ENCODE data around the gene NRN1.
"Not testable (repeated sequence)": the region's sequence is repeated elsewhere in the genome, so short reads cannot be mapped to it uniquely, and the experiment has no call there.

Gene NRN1, protein sequence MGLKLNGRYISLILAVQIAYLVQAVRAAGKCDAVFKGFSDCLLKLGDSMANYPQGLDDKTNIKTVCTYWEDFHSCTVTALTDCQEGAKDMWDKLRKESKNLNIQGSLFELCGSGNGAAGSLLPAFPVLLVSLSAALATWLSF

DNA sequence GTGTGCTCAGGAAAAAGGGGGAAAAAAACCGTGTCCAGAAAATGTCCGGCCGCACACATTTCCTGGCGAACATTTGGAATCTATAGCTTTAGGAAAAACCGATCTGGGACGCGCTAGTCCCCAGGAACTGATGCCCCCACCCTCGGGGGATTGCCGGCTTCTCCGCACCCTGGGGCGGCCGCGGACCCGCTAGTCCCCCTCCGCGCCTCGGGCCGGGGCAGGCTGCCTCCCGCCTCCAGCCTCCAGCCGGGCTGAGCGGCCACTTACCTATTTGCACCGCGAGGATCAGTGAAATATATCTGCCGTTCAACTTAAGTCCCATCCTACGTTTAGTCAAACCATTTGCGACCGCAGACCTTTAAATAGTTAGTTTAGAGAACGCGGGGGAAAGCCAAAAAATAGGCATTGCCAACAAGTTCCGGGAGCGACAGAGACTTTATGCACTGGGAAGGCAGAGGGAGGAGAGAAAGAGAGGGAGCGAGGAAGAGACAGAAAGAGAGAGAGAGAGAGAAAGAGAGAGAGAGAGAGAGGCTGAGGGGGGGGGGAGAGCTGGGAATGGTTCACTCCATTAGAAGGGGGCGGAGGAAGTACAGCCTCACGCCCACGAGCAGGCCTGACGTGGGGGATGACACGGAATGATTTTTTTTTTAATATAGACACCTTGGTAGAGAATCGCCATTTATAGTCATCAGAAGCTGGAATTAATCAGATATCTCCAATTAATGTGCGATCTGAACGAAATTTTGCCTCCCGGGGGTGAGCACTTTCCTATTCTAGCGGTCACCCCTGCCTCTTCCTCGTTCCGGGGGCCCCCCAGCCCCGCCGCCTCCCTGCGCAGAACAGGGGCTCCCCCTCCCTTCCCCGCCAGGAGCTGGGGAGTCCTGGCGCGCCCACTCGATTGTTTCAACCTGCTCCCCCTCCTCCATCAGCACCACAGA lies at the start of gene NRN1:
Gene NRN1, minus strand, starts transcription at position 498 of the 938 bp plus-strand sequence. Its CDS starts 176 bp downstream, at position 322.
- FAIRE-seq: no peak
- peak; percentile 52 for DNase-seq (ENCODE audit: low spot score)

DNA sequence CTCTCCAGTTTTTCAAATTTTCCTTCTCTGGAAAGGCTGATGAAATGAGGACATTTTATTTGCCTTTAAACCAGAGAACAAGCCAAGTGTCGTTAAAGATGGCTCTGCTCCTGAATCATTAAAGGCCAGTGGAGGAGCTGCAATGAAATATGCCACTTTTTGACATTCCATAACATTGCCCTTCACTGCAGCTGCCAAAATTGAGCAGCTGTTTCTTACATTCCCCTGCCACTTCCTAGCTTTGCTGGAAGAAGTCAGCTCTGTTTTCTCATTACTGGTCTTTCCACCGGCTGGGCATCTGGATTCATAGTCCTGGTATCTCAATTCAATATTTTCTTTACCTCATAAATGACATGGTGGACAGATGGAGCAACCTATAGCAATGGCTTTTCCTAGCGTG lies 45.5 kb upstream of the NRN1 start:
- DNase-seq (ENCODE audit: low spot score): no peak
- FAIRE-seq: no peak

DNA sequence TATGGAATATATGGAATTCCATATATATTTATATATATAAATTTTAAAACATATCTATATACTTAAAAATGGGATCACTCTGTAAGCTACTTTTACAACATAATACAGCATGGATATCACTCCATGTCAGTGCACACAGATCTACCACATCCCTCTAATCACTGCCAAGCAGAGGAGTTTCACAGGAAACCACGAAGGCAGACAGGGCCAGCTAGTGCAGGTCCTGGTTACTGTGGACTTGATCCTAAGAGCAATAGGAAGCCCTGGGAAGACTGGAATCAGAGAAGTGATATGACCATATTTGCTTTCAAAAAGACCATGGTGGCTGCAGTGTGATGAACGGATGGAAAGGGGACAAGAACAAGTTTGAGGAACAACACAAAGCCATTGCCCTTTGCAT lies 40.0 kb upstream of the NRN1 start:
- DNase-seq (ENCODE audit: low spot score) (no peak), FAIRE-seq (no peak)

DNA sequence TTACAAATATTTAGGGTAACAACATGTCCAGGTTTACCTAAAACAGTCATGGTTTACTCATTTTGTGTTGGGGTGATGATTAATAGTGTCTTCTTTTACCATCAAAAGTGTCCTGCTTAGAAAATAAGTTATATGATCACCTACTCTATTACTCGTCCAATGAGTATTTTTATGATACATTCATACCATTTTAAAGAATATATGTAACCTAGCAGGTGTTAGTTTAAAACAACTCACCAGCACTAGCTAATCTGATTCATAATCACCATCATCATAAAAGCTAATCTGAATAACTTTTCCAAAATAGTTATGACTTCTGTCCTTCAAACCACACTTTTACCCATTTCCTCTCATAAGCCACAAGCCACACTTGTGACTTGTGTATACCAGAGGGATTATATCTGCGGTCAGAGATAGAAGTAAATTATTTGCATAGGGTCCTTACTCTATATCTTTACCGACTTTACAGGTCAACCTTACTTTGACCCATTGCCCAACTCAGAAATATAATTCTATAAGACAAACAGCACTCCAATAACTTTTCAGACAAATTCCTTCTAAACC lies 33.3 kb upstream of the NRN1 start:
- no peak for FAIRE-seq
- no peak for DNase-seq (ENCODE audit: low spot score)

DNA sequence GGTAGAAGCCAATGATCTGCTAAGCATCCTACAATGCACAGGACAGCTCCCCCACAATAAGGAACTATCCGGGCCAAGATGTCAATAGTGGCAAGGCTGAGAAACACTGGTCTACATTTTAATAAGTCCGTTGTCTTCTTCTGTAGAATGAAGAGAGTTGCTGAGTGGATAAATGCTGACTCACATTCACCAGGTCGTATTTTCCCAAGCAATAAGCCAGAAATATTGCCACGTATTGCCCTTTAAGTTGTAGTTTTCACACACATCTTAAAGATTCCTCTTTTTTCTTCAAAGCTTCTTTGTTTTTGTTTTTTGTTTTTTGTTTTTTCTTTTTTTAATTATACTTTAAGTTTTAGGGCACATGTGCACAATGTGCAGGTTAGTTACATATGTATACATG lies 30.5 kb upstream of the NRN1 start:
- FAIRE-seq (no peak), DNase-seq (ENCODE audit: low spot score) (no peak)

DNA sequence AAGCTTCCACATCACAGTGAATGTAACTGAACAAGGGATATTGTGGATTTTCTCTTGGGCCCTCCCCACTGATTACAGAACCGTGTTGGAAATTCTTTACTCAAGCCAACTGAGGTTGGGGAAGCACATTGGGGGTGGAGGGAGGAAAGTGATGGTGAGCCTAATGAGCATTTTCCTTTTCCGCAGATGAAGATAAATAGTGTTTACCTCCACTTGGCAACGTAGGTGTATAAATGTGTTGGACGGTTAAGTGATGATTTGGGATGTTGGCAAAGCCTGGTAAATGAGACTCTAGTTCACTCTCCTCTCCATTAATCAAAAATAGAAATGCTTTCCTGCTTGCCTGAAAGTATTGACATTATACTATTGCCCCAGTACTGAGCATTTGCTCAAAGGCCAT lies 27.1 kb upstream of the NRN1 start:
- DNase-seq (ENCODE audit: low spot score) (no peak), FAIRE-seq (no peak)

DNA sequence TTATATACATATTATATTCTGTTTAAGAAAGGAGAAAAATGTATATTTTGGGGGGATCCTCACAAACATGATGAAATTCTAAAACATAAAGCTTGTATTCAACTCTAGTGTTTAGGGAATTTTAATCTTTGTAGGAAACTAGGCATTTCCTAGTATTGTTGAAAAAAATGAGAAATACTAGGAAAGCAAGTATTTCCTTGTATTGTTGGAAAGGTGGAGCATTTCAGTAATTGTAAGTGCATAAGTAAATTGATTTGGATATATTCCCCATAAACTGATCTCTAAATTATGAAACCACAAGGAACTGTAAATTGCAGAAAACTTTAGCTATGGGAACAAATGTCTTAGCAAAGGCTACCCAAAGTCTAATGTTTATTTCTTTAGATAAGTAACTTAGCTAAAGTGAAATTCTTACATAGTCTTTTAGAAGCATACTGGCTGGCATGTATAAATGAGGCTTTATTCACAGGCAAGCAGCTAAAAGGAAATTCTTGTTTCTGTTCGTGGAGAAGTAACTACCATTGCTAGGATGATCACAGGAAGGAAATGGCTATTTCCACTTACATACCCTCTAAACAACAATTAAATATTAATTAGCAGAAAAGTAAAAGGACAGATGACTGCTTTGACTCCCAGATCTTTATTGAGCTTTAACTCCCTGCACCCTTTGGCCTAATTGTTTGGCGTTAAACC lies 19.9 kb upstream of the NRN1 start:
- DNase-seq (ENCODE audit: low spot score): no peak

DNA sequence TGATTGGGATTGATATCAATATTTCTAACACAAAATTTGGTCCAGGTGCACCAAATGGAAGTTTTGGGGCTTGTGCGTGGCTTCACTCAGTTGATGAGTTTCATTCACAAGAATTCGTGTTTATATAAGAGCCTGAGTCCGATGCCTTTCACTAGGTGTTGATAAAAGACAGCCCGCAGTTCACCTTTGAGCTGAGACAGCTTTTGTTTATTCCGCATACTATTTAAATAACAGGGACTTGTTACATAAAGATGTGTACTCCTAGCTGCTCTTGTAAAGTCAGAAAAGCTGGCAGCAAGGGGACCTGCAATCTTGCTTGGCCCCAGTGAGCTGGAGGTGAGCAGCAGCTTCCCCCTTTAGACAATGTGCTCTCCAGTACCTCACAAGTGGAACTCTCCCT lies 19.0 kb upstream of the NRN1 start:
- DNase-seq (ENCODE audit: low spot score): no peak
- FAIRE-seq: no peak

More for the DNA sequence above, 19.9 kb upstream of the NRN1 start:
- no peak for FAIRE-seq

DNA sequence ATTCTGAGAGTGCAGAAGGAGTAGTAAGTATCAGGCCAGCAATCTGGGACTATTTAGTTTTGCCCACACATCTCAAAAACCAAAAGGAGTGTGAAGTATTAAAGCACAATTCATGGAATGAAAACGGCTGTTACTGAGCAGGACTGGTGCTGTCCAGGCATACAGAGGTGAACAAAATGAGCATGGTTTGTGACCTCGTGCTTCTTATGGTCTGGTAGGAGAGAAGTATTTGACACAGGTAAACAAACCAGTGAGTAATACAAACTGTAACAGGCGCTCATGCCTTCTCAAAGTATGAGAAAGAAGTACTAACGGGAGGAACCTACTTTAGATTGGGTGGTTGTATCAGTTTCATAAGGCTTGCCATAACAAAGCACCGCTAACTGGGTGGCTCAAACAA lies 17.5 kb upstream of the NRN1 start:
- DNase-seq (ENCODE audit: low spot score) (no peak), FAIRE-seq (no peak)

DNA sequence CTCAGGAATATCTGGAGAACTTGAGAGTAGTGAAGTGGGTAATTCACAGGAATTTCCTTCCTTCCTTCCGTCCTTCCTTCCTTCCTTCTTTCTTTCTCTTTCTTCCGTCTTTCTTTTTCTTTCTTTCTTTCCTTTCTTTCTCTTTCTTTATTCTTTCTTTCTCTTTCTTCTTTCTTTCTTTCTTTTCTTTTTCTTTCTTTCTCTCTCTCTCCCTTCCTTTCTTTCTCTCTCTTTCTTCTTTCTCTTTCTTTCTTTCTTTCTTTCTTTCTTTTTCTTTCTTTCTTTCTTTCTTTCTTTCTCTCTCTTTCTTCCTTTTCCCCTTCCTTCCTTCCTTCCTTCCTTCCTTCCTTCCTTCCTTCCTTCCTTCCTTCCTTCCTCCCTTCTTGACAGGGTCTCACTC lies 16.1 kb upstream of the NRN1 start:
- not testable (repeated sequence) for DNase-seq (ENCODE audit: low spot score); FAIRE-seq

DNA sequence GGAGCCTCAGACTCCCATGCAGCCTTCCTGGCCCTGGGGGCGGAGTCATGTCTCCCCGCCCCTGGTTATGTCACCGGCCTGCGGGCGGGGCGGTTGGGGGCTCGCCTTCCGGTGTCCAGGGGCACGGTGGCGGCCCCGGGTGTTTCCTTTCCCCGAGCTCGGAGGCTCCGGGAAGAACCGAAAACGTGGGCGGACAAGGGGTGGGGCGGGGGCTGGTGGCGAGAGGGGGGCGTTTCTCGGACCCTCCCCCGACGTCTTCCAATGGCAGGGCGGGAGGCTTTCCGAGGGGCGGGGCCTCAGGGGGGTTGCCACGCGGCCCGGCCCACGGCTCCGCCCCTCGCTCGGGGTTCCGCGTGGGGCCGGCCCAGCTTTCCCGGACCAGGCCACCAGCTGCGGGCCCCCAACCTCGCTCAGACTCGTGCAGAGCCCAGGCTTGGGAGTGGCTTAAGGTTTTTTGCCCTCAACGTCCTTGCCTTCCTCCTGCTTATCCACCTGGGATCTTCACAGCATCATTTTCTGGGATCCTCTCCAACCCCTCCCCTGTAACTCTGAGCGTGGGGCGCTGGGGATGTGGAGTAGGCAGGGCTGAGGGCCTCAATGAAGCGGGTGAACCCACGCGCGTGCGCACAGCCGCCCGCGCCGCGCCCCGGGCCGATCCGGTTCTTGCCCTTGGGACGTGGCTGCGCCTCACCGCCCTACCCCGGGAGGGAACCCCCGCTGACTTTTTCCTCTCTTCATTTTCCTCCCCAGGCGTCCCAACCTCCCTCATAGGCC lies 2.1 kb upstream of the NRN1 start:
- DNase-seq (ENCODE audit: low spot score) (peak; percentile 88), FAIRE-seq (no peak)

DNA sequence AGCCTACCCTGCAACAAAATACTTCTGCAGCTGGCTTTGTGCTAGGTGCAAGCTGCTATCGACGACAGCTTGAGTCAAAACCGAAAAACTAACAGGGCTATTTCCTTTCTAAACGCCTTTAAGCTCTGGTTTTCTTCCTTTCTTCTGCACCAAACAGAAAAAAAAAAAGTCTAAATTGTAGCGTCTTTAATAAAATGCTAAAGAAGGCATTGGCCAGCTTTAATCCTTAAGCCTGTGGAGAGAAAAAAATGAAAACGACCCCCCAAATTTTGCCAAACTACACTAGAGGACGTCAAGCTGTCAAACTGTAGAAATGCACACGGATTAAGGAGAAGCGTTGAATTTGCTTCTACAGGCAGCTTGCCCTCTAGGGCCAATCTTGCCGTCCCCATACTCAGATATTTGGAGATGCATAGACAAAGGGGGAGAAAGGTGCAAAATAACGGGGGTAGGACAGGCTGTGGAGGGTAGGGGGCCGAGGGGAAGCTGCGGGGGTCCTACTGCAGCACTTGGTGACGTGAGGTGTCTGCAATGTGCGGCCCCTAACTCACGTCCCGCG lies 1.4 kb upstream of the NRN1 start:
- FAIRE-seq (no peak), DNase-seq (ENCODE audit: low spot score) (no peak)

DNA sequence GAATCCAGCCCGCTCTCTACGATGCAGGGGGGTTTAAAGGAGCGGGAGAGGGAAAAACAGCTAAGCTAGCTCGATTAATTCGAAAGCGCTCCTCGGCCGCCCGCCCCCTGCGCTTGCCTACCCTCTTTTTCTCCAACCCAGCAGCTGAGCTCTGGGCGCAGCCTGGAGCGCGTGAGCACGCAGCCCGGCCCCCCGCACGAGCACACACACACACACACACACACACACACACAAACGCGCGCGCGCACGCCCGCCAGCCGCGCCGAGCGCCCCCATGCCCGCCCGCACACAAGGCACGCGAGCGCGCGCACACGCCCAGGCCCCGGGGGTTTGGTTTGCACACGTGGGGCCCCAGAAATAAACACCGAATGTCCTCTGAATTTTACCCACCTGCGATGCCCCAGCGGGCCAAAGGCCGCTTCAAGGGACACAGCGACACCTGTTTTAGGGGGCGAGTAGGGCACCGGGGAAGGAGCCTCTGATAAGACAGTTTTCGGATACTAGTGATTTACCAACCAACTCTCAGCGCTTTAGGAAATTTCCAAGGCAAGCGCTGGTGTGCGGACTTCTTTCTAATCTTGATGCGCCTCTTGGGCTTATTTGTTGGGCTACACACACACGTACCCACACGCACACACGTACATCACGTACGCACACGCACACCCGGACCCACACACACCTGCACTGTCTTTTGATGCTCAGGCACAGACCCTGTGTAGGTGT lies 802 bp upstream of the NRN1 start:
- FAIRE-seq: no peak
- no peak for DNase-seq (ENCODE audit: low spot score)

DNA sequence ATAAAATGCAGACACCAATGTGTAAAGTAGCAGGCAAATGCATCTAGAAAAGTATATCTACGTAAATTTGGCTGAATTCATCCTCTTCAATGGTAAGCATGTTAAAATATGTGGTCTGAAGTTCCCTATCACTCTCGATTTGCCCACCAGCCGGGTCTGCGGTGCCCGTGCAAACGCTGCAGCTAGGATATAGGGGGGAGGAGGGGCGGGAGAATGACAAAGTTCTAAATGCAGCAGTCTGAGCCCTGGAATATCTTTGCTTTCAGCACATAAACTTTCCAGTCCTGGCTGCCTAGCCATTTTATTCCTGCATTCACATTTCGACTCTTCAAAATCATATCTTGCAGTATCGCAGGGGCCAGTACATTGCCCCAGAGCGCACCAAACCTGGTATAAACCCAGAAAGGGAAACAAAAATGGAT lies 708 bp downstream of the NRN1 start:
- no peak for FAIRE-seq
- DNase-seq (ENCODE audit: low spot score): peak; percentile 18

DNA sequence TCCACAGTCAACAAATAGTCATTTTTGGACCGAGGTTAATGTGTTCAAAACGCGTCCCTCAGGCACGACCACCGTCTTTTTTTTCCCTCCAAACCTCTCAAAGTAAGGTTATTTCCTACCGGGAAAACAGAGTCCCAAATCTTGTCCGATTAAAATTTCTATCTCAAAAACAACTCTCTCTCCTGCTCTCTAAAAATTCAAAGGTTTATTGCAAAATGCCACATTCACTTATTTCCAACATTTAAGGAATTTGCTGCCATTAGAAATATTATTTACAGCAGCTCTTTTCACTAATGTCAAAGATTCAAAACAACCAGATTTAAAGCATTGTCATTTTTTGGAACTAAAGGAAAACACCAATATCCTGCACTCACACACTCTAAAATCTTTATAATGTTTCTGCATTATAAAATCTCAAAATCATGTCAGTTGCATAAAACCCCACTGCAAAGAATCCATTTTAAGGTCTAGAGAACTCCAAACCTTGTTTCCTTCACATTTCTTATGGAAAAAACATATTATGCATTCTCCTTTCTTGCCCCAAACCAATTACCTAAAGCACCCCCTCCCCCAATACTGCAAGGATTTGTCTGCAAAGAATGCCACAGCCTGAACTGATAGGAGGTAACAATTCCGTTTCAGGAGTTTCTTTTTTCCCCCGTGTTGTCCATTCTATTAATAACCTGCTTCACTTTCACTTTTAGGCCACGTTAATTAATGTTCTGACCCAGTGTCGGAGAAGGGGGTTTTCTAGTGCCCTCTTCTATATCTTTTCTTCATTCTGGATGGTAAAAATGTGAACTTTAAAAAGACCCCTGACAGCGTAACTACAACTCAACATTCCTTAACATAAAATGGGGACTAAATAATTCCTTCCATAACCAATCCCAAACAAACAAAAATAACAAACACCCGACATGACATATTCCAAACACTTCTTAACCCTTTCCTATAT lies 1.4 kb downstream of the NRN1 start:
- no peak for FAIRE-seq
- DNase-seq (ENCODE audit: low spot score): no peak

DNA sequence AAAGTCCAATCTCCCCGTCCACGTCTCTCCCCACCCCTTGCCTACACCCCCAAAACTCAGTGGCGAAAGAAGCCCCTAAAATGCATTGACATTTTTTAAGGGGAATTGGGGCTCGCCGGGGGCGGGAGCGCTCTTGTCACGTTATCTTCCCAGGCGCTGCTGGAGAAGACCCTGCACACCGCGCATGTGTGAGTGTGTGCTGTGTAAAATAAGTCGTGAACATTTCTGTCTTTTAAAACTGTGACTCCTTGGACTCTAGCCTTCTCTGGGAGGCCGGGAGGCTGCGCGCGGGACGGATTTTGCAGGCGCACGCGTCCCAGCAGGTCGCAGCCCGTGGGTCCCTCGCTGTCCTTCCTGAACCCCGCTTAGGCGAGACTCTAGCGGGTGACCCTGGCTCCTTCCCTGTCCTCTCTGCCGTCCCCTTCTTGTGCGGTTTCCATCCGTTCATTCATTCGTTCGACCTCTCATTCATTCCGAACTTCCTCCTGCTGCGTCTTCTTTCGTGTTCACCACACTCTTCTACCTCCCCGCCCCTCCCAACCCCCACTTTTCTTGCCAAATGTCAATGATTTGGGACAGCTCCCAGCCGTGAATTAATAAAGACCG lies 2.2 kb downstream of the NRN1 start:
- DNase-seq (ENCODE audit: low spot score): no peak
- no peak for FAIRE-seq

DNA sequence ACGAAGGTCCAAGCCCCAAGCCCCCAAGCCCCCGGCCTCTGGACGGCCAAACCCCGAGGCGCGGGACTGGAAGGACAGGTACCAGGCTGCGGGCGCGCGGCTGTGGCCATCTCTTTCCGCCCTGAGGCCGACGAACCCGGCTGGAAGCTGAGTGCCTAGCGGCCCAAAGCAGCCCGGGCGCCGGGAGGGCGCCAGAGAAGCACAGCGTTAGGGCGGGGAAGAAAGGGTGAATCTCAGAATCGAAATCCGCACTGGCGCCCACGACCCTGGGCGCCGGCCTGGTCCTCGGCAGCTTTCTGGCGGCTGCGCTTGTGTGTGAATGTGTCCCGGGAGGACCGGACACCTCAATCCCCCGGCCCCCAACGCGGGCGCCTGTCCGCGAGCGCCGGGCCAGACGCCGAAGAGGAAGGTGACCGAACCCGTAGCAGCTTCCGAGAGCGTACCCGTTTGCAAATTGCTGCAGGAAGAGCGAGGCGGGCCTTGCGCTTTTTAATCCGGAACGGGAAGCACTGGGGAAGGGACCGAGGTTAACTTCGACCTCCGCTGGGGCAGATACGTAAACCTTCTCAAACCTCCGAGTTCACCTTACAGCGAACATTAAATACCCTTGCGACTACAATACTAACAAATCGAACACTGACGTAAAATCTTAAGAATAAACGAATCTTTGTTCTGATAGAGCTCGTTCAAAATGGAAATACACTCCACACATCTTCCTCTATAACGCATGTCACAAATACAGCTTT lies 2.9 kb downstream of the NRN1 start:
- DNase-seq (ENCODE audit: low spot score): no peak

More for the DNA sequence above, 2.9 kb downstream of the NRN1 start:
- FAIRE-seq: no peak

Measured in urothelium cell line (cell line).